IMR-90 (cell line): ENCODE results near the gene S100A4.

Experiments
- CEBPB ChIP-seq: IDR thresholded peaks from 2 replicates; pipeline ENCODE4 v1.6.1; 2012; ENCODE audit warnings: low read depth, low read length, improper control_type of control experiment
- CTCF ChIP-seq: conservative IDR thresholded peaks from 2 replicates; pipeline ENCODE4 v1.5.1; 2012; ENCODE audit warnings: mild to moderate bottlenecking, low read depth, low read length, improper control_type of control experiment
- ELK1 ChIP-seq: fragments of 150-350 bp; IDR thresholded peaks from 2 replicates; pipeline ENCODE4 v1.6.1; 2016; ENCODE audit warnings: low read depth, mild to moderate bottlenecking, low read length, moderate library complexity, borderline replicate concordance
- FOS ChIP-seq: fragments of 150-350 bp; IDR thresholded peaks from 2 replicates; pipeline ENCODE4 v1.6.1; 2016; ENCODE audit warnings: low read depth, low read length
- MAZ ChIP-seq: IDR thresholded peaks from 2 replicates; pipeline ENCODE4 v1.6.1; 2012; ENCODE audit warnings: low read depth, mild to moderate bottlenecking, low read length, improper control_type of control experiment, moderate library complexity, borderline replicate concordance
- MXI1 ChIP-seq: IDR thresholded peaks from 2 replicates; pipeline ENCODE4 v1.6.1; 2012; ENCODE audit warnings: low read depth, mild to moderate bottlenecking, low read length, moderate library complexity, borderline replicate concordance
- NFE2L2 ChIP-seq: fragments of 150-350 bp; IDR thresholded peaks from 2 replicates; pipeline ENCODE4 v1.6.1; 2016; ENCODE audit warnings: low read depth, mild to moderate bottlenecking, low read length
- POLR2A ChIP-seq: IDR thresholded peaks from 2 replicates; pipeline ENCODE4 v1.6.1; 2012; ENCODE audit warnings: mild to moderate bottlenecking, low read depth, low read length
- RAD21 ChIP-seq: IDR thresholded peaks from 2 replicates; pipeline ENCODE4 v1.6.1; 2012; ENCODE audit warnings: low read length, improper control_type of control experiment
- RCOR1 ChIP-seq: IDR thresholded peaks from 2 replicates; pipeline ENCODE4 v1.6.1; 2012; ENCODE audit warnings: mild to moderate bottlenecking, low read length, improper control_type of control experiment; ENCODE audit not compliant: insufficient replicate concordance
- RFX5 ChIP-seq: IDR thresholded peaks from 2 replicates; pipeline ENCODE4 v1.8.0; 2012; ENCODE audit warnings: low read depth, mild to moderate bottlenecking, low read length, moderate library complexity
- USF2 ChIP-seq: fragments of 150-350 bp; IDR thresholded peaks from 2 replicates; pipeline ENCODE4 v1.6.1; 2017; ENCODE audit warnings: mild to moderate bottlenecking, antibody characterized with exemption, low read length, low read depth

GRCh38 chr1:153533689-153534201 lies 11.9 kb downstream of the S100A4 start:
- TF ChIP-seq CTCF (no peak), POLR2A (peak; percentile 83; the same call in 1 of the 2 replicates), FOS (peak; percentile 93), CEBPB (no peak), MXI1 (0 out of 2 replicates have a peak, but pooled peaks have one; percentile 35), USF2 (peak; percentile 75), RFX5 (no peak), ELK1 (no peak), NFE2L2 (no peak), RCOR1 (no peak), MAZ (peak; percentile 71; the same call in 1 of the 2 replicates), RAD21 (no peak)
